ENCODE data around the gene BARX1. TPM values are rescaled to one million over a fixed set of nuclear protein-coding genes. Genes with fewer than 3 reads are reported as not detected.
A peak's percentile ranks its signal among the peaks of the same experiment; 100 is the strongest.

Gene BARX1
- total RNA-seq, 1 donor from 2014 or later: not detected

- Mint-ChIP-seq H3K27me3 (ENCODE audit: low read depth) (peaks cover 15% of the 10 kb centered on the region), H3K4me1 (peaks cover 8% of the 10 kb centered on the region), H3K9me3 (no peaks in the 10 kb centered on the region), H3K36me3 (no peaks in the 10 kb centered on the region), H3K4me3 (no peak overlapping the region), H3K27ac (no peak overlapping the region)
- TF ChIP-seq CTCF (IDR thresholded peaks at IDR 0.05; ENCODE audit: unreplicated experiment): no peak
- peak; percentile 6 to 25 for DNase-seq (ENCODE audit: low spot score in 2 of 2, unreplicated experiment in 2 of 2)
Measured at GRCh38 chr9:93902051-93902779, 52.9 kb downstream of the BARX1 start.

Other genes starting within 250 kb of the BARX1 start
- gene PTPDC1, start 129.1 kb upstream of the BARX1 start, total RNA-seq: 12.0 to 13.7 TPM (median 12.7 TPM) in 3 replicates

Data from mesothelial cell of epicardium (in vitro differentiated cells).